GOT3 (cell line): Measurements from ENCODE around the gene TACR1.

Source experiments
- DNase-seq: peaks from one replicate; lab custom pipeline; 2025; ENCODE audit warnings: mixed read lengths; lab: John Stamatoyannopoulos, UW

TACR1 gene

GRCh38 chr2:75019790-75020189, 179.5 kb downstream of the TACR1 start:
- DNase-seq = no peak

GRCh38 chr2:75018162-75018561, 181.2 kb downstream of the TACR1 start:
- DNase-seq = no peak

- no peak for DNase-seq
Measured at GRCh38 chr2:75012080-75012479, 187.2 kb downstream of the TACR1 start.

- no peak for DNase-seq
Measured at GRCh38 chr2:75010571-75010970, 188.7 kb downstream of the TACR1 start.

GRCh38 chr2:75007819-75008218, 191.5 kb downstream of the TACR1 start:
- DNase-seq = no peak

- no peak for DNase-seq
Measured at GRCh38 chr2:75007061-75007460, 192.3 kb downstream of the TACR1 start.

- no peak for DNase-seq
Measured at GRCh38 chr2:75006041-75006440, 193.3 kb downstream of the TACR1 start.

GRCh38 chr2:75003773-75004172, 195.5 kb downstream of the TACR1 start:
- DNase-seq = no peak

GRCh38 chr2:75003276-75003675, 196.0 kb downstream of the TACR1 start:
- no peak for DNase-seq

- no peak for DNase-seq
Measured at GRCh38 chr2:75002007-75002406, 197.3 kb downstream of the TACR1 start.

- DNase-seq = no peak
Measured at GRCh38 chr2:74999468-74999867, 199.9 kb downstream of the TACR1 start.
